Body of pancreas (tissue), 4 donors: Measurements from ENCODE around the gene ISG20.

ENCODE experiments used
- CTCF ChIP-seq, 7 experiments: fragments of 450-650 bp in 4 of 7; fragments of 200-600 bp in 3 of 7; sonication (generic) in 3 of 7; IDR thresholded peaks; one replicate each; pipeline ENCODE4 v1.5.1; 2016 to 2019; ENCODE audit warnings: antibody characterized with exemption in 7 of 7
- POLR2A ChIP-seq, 3 donors: fragments of 450-650 bp; IDR thresholded peaks; one replicate each; pipeline ENCODE4 v1.6.1; 2016; ENCODE audit warnings: antibody characterized with exemption in 3 of 3, mild to moderate bottlenecking in 2 of 3

GRCh38 chr15:88649753-88650551 lies 11.1 kb downstream of the ISG20 start:
- TF ChIP-seq CTCF (IDR thresholded peaks at IDR 0.05), result no peak
- no peak for TF ChIP-seq POLR2A (IDR thresholded peaks at IDR 0.05)
